Measurements from ENCODE around the gene PCSK4.

Gene PCSK4

DNA sequence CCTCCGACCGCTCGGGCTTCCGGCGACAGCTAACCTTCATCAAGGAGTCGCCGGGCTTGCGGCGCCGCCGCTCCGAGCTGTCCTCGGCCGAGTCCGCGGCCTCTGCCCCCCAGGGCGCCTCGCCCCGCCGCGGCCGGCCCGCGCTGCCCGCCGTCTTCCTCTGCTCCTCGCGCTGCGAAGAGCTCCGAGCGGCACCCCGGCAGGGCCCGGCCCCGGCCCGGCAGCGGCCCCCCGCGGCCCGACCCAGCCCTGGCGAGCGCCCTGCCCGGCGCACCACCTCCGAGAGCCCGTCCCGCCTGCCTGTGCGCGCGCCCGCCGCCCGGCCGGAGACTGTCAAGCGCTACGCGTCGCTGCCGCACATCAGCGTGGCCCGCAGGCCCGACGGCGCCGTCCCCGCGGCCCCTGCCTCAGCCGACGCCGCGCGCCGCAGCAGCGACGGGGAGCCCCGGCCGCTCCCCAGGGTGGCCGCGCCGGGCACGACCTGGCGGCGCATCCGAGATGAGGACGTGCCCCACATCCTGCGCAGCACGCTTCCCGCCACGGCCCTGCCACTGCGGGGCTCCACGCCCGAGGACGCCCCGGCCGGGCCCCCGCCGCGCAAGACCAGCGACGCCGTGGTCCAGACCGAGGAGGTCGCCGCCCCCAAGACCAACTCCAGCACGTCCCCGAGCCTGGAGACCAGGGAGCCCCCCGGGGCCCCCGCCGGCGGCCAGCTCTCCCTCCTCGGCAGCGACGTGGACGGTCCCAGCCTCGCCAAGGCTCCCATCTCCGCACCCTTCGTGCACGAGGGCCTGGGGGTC is 20.7 kb downstream of the PCSK4 start:
- DNase-seq, result no peak

DNA sequence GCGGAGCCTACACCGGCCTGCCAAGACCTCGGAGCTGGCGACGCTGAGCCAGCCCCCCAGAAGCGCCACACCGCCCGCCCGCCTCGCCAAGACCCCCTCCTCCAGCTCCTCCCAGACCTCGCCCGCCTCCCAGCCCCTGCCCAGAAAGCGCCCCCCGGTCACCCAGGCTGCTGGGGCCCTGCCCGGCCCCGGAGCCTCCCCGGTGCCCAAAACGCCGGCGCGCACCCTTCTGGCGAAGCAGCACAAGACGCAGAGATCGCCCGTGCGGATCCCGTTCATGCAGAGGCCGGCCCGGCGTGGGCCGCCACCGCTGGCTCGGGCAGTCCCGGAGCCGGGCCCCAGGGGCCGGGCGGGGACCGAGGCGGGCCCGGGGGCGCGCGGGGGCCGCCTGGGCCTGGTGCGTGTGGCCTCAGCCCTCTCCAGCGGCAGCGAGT is 21.3 kb downstream of the PCSK4 start:
- DNase-seq, result no peak

DNA sequence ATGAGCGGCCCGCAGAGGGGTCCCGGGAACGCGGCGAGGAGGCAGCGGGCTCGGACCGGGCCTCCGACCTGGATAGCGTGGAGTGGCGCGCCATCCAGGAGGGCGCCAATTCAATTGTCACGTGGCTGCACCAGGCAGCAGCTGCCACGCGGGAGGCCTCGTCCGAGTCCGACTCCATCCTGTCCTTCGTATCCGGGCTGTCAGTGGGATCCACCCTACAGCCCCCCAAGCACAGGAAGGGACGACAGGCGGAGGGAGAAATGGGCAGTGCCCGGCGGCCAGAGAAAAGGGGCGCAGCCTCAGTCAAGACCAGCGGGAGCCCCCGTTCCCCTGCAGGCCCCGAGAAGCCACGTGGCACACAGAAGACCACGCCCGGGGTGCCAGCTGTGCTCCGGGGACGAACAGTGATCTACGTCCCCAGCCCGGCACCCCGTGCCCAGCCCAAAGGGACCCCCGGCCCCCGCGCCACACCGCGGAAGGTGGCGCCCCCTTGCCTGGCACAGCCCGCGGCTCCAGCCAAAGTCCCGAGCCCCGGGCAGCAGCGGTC is 21.8 kb downstream of the PCSK4 start:
- no peak for DNase-seq

DNA sequence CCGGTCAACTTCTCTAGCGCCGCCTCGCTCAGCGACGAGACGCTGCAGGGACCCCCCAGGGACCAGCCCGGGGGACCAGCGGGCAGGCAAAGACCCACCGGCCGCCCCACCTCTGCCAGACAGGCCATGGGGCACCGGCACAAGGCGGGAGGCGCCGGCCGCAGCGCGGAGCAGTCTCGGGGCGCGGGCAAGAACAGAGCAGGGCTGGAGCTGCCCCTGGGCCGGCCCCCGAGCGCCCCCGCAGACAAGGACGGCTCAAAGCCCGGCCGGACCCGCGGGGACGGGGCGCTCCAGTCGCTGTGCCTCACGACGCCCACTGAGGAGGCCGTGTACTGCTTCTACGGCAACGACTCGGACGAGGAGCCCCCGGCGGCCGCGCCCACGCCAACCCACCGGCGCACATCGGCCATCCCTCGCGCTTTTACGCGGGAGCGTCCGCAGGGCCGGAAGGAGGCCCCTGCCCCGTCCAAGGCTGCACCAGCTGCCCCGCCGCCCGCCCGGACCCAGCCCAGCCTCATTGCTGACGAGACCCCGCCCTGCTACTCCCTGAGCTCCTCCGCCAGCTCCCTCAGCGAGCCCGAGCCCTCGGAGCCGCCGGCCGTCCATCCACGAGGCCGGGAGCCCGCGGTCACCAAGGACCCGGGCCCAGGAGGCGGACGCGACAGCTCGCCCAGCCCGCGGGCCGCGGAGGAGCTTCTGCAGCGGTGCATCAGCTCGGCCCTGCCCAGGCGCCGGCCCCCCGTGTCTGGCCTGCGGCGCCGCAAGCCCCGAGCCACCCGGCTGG is 22.5 kb downstream of the PCSK4 start:
- no peak for DNase-seq

DNA sequence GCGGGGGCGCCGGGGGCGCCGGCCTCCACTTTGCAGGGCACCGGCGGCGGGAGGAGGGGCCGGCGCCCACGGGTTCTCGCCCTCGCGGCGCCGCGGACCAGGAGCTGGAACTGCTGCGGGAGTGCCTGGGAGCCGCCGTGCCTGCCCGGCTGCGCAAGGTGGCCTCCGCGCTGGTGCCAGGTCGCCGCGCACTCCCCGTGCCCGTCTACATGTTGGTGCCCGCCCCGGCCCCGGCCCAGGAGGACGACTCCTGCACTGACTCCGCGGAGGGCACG is 23.0 kb downstream of the PCSK4 start:
- no peak for DNase-seq

DNA sequence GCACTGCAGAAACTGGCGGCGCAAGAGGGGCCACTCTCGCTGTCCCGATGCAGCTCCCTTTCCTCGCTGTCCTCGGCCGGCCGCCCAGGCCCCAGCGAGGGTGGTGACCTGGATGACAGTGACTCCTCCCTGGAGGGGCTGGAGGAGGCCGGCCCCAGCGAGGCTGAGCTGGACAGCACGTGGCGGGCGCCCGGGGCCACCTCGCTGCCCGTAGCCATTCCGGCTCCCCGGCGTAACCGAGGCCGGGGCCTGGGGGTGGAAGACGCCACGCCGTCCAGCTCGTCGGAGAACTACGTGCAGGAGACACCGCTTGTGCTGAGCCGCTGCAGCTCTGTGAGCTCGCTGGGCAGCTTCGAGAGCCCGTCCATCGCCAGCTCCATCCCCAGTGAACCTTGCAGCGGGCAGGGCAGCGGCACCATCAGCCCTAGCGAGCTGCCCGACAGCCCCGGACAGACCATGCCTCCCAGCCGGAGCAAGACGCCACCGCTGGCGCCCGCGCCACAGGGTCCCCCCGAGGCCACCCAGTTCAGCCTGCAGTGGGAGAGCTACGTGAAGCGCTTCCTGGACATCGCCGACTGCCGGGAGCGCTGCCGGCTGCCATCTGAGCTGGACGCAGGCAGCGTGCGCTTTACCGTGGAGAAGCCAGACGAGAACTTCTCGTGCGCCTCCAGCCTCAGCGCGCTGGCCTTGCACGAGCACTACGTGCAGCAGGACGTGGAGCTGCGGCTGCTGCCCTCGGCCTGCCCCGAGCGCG is 23.5 kb downstream of the PCSK4 start:
- no peak for DNase-seq

DNA sequence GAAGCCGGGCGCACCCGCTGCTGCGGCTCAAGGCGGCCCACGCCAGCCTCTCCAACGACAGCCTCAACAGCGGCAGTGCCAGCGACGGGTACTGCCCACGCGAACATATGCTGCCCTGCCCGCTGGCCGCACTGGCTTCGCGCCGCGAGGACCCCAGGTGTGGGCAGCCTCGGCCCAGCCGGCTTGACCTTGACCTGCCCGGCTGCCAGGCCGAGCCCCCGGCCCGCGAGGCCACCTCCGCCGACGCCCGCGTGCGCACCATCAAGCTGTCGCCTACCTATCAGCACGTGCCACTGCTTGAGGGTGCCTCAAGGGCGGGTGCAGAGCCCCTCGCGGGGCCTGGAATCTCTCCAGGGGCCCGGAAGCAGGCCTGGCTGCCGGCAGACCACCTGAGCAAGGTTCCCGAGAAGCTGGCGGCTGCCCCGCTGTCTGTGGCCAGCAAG is 24.1 kb downstream of the PCSK4 start:
- no peak for DNase-seq

DNA sequence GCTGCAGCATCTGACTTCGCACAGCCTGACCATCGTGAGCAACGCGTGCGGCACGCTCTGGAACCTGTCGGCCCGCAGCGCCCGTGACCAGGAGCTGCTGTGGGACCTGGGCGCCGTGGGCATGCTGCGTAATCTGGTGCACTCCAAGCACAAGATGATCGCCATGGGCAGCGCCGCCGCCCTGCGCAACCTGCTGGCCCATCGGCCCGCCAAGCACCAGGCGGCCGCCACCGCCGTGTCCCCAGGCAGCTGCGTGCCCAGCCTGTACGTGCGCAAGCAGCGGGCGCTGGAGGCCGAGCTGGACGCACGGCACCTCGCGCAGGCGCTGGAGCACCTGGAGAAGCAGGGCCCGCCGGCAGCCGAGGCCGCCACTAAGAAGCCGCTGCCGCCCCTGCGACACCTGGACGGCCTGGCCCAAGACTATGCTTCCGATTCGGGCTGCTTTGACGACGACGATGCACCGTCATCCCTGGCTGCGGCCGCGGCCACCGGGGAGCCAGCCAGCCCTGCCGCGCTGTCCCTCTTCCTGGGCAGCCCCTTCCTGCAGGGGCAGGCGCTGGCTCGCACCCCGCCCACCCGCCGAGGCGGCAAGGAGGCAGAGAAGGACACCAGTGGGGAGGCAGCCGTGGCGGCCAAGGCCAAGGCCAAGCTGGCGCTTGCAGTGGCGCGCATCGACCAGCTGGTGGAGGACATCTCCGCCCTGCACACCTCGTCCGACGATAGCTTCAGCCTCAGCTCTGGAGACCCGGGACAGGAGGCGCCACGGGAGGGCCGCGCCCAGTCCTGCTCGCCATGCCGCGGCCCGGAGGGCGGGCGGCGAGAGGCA is 24.7 kb downstream of the PCSK4 start:
- no peak for DNase-seq

DNA sequence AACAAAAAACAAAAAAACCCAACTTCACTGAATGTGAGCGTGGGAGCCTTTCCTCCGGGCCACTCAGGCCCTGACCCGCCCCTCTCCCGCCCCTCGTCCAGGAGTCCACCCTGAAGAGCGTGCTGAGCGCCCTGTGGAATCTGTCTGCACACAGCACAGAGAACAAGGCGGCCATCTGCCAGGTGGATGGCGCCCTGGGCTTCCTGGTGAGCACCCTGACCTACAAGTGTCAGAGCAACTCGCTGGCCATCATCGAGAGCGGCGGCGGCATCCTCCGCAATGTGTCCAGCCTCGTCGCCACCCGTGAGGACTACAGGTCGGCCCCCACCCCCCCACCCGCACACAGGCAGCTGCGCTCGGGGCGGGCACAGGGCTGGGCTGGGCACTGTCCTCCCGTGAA is 28.3 kb downstream of the PCSK4 start:
- DNase-seq, result no peak

DNA sequence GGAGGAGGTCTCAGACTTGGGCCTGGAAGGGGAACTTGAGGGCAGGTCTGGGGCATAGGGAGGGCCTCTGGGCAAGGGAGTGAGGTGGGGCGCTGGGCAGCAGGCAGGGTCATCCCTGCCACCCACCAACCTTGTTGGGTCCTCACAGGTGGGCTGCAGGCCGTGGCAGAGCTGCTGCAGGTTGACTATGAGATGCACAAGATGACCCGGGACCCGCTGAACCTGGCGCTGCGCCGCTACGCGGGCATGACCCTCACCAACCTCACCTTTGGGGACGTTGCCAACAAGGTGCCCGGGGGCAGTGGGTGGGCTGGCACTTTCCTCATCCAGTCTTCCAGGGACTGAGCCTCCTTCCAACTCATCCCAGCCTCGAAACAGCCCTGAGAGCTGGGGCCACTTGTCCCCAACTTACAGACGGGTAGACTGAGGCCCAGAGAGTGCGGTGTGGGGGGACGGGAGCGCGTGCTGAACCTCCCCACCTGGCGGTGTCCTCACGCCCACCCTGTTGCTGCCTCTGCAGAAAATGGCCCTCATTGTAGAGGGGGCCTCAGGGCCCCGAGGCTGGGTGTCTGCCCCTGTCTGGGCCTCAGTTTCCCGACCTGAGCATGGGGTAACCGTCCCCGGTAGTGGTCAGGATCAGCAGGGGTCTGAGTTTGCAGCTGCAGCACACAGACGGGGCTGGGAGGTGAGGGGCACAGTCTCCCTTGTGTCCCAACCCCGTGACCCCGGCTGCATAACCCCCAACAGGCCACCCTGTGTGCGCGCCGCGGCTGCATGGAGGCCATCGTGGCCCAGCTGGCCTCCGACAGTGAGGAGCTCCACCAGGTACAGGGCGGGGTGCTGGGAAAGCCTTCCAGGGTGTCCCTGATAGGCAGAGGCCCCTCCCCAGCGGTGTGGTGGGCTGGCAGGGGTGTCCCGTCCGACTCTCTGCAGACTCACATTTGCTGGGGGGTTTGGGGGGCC is 29.8 kb downstream of the PCSK4 start:
- no peak for DNase-seq

DNA sequence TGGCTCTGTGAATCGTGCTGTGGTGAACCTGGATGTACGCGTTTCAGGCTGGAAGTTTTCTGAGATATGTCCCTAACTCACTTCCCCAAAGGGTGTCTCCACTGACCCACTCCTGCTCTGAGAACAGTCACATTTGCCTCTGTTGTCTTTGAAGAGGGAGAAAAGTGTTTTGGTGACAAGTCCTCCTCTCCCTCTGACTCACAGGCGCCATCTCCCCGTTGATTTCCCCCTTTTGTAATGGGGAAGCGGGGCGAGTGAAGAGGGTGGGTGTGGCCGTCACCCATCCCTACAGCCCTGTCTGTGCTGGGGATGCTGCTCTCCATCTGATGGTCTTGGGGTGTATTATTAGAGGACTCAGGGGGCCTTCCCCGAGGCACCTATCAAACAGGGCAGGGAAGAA is 30.7 kb downstream of the PCSK4 start:
- no peak for DNase-seq

DNA sequence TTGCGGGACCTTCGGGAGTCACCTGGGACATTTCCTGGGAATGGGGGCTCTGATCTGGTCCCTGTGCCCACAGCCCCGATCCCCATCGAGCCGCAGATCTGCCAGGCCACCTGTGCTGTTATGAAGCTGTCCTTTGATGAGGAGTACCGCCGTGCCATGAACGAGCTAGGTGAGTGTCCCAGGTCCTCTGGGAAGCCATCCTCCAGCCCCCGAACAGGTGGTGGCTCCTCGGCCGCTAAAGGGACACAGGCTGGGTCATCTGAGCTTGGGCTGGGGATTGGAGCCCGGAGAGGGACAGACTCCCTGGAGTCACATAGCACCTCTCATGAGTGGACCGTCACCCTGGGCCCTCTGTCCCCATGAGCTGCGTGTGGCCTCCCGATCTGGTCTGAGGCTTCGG is 32.3 kb downstream of the PCSK4 start:
- no peak for DNase-seq

DNA sequence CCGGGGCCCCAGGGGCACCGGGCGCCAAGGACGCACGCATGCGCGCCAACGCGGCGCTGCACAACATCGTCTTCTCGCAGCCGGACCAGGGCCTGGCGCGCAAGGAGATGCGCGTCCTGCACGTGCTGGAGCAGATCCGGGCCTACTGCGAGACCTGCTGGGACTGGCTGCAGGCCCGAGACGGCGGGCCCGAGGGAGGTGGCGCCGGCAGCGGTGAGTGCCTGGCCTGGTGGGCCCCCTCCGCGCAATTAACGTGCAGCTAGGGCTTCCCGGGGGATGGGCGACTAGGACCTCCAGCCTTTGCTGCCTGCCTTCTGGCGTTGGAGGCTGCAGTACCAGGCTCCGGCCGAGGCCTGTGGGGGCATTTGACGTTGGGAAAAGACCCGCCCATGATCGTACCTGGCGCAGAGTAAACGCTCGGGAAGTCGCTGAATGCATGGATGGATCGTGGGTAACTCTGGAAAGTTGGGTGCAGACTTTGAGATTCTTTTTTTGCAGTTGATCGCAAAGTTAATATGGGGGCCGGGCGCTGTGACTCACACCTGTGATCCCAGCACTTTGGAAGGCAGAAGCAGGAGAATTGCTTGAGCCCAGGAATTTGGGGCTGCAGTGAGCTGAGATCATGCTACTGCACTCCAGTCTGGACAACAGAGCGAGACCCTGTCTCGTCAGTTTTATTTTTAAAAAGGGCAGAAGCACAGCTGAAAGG is 33.0 kb downstream of the PCSK4 start:
- DNase-seq, result no peak

DNA sequence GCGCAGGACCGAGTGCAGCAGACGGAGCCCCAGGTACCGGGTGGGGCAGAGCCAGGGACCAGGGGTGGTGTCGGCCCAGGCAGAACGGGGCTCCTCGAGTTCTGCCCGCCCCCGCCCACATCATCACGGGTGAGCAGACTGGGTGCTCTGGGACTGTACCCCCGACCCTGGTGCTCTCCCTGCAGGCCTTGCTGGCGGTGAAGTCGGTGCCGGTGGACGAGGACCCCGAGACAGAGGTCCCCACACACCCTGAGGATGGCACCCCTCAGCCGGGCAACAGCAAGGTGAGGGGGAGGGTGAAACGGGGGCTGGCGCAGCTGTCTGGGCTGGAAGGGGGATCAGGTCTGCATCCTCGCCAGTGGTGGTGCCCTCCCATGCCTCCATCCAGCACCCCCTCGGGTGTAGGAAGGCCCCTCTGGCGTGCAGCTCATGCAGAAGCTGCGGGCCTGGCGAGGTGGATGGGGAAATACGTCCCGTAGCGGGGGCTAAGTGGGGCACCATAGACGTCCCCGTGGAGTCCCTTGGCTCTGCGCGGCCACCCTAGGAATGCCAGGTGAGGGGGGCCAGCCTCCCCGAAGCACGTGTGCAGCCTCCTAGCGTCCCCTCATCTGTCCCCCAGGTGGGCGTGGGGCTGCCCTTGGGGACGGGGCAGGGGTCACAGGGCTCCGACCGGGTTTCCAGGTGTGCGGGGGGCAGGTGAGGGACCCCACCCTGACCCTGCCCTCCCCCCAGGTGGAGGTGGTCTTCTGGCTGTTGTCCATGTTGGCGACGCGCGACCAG is 33.8 kb downstream of the PCSK4 start:
- no peak for DNase-seq

DNA sequence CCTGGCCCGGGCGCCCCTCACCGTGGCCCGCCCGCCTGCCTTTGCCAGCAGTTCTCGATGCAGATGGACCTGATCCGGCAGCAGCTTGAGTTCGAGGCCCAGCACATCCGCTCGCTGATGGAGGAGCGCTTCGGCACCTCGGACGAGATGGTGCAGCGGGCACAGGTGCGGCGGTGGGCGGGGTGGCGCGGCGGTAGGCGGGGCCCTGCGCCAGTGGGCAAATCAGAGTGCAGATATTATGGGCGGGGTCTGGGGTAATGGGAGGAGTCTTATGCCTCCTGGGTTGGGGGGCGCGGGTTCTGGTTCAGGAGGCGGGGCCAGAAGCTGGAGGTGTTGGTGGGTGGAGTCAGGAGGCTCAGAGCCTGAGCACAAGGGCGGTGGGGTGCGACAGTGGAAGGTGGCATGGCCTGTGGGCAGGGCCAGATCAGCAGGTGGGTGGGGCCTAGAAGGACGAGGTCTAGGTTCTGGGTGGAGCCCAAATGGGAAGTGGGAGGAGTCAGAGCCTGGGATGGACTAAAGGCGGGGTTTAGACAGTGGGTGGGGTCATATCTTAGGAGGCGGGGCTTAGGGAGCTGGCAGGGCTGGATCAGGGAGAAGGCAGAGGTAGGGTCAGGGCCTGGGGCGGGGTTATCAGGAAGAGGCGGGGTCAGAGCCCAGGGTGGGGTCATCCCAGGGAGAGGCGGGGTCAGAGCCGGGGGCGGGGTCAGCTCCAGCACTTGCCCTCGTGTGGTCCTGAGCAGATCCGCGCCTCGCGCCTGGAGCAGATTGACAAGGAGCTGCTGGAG is 34.6 kb downstream of the PCSK4 start:
- peak; percentile 90 for DNase-seq

DNA sequence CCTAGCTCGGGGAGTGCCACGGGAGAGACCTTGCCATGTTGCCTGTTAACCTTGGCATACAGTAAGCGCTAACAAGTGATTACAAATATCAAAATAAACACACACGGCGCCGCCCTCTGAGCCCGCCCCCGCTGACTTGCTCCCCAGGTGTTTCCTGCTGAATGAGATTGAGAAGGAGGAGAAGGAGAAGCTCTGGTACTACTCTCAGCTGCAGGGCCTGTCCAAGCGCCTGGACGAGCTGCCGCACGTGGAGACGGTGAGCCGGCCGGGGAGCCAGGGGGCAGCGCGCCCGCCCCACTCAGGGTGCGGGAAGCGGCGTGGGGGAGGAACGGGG is 35.2 kb downstream of the PCSK4 start:
- peak; percentile 24 for DNase-seq

DNA sequence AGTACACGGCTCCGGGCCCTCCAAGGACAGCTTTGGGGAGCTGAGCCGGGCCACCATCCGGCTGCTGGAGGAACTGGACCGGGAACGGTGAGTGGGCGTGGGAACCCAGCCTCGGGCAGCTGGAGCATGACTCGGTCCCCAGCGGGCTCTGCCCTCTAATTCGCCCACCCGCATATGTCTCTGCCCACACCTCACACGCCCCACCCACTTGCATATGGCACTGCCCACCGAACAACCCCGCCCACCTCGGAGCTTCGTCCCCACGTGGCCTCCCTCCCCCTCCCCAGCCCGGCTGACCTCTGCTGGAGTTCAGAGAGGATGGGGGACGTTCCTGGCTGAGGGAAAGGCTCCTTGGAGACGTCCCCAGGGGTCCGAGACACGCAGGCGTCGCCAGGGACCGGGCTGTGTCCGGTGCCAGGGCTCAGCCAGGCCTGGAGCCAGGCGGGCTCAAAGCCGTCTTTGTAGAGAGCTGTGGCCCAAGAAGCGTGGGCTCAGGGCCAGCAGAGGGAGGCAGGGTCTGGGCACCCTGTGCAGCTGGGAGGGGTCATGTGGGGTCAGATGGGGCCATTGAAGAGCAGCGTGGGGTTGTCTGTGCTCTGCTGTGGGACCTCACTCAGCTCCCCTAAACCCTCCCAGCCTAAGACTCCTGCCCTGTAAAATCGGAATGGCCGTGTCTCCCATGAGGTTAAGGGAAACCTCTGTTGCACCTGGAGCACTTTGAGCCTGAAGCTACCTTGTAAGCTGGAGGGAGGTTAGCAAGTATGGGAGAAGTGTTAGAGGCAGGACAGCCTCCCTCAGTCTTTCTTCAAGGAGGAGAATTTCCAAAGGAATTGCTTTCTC is 36.4 kb downstream of the PCSK4 start:
- no peak for DNase-seq

All from NCI-H2029 treated with DMSO at 0.1 percent for 48 hours (cell line).